ENCODE data around the gene KCNG2.

DNA sequence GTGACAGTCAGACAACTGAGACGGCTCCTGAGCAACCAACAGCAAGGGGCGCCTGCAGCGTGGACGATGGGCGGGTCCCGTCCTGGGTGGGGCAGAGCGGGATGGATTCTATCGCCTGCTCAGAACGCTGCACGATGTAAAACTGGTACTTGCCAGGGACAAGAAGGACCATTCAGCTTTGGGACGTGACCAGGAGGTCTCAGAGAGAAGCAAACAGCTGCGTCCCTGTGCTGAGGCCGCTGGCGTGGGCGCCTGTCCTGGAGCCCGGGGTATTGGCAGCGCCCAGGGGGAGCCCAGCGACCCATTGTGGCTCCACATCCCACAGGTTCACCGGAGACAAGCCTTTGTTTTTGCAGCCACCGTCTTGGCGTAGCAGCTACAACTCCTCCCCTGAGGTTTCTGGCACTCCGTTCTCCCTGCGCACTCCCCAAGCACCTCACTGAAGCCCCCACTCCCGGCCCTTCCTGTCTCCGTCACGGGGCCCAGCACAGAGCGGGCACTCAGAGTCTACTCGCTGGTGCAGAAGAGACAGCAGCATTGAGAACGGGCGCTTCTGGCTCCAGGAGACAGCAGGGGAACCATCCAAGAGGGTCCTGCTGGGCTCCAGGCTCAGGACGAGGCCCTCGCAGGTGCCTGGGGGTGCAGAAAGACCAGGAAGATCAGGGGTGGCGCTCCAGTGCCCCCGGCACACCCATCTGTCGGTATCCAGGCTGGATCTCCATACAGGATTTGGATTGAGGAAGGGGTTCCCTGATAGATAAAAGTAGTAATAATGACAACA, 22.1 kb upstream of the KCNG2 start:
- no peak for TF ChIP-seq EZH2phosphoT487 (IDR thresholded peaks at IDR 0.05; ENCODE audit: borderline replicate concordance)
- TF ChIP-seq CTCF (conservative IDR thresholded peaks at IDR 0.05; ENCODE audit: low read length) = no peak

All from Loucy (cell line).